Activated naive CD4-positive, alpha-beta T cell treated with anti-CD3 and anti-CD28 coated beads, Interleukin-2, amount 50 U/mL, for 16 hours (primary cell): ENCODE results near the gene PERM1.
"Not testable (repeated sequence)": the region's sequence is repeated elsewhere in the genome, so short reads cannot be mapped to it uniquely, and the experiment has no call there.

Source experiments
- DNase-seq: peaks from one replicate; pipeline ENCODE4 v3.0.0-alpha.2; 2020

Gene PERM1

DNA sequence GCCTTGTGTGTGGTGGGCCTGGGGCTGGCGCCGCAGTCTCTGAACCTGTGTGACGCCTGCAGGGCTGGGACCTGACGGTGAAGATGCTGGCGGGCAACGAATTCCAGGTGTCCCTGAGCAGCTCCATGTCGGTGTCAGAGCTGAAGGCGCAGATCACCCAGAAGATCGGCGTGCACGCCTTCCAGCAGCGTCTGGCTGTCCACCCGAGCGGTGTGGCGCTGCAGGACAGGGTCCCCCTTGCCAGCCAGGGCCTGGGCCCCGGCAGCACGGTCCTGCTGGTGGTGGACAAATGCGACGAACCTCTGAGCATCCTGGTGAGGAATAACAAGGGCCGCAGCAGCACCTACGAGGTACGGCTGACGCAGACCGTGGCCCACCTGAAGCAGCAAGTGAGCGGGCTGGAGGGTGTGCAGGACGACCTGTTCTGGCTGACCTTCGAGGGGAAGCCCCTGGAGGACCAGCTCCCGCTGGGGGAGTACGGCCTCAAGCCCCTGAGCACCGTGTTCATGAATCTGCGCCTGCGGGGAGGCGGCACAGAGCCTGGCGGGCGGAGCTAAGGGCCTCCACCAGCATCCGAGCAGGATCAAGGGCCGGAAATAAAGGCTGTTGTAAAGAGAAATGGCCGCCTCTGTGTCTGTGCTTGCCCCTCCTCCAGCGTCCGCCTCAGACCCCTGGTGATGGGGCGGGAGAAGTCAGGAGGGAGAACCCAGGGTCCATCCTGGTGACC, 32.2 kb upstream of the PERM1 start:
- peak; percentile 48 for DNase-seq

GRCh38 chr1:1013105-1013921, 31.4 kb upstream of the PERM1 start, which contains the start of gene ISG15:
ISG15 (plus strand) TSS chr1:1013497; CDS start chr1:1013574, 77 bp downstream.
- peak; percentile 84 for DNase-seq

DNA sequence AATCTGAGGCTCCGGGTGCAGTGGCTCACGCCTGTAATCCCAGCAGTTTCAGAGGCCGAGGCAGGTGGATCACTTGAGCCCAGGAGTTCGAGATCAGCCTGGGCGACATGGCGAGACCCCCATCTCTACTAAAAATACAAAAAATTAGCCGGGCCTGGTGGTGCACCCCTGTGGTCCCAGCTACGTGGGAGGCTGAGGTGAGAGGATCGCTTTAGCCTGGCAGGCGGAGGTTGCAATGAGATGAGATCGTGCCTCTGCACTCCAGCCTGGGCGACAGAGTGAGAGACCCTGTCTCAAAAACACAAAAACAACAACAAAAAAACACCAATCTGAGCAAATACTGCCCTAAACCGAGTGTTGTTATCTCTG, 30.8 kb upstream of the PERM1 start:
- DNase-seq: not testable (repeated sequence)

GRCh38 chr1:1011396-1011949, 29.6 kb upstream of the PERM1 start:
- no peak for DNase-seq

DNA sequence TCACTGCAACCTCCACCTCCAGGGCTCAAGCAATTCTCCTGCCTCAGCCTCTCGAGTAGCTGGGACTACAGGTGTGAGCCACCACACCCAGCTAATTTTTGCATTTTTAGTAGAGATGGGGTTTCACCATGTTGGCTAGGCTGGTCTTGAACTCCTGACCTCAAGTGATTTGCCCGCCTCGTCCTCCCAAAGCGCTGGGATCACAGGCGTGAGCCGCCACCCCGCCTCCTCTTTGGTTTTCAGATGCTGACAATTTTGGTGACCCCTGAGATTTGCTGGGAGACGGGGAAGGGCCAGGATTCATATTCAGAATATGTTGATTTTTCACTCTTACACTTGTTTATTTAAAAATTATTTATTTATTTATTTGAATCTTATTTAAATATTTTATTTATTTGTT, 28.2 kb upstream of the PERM1 start:
- not testable (repeated sequence) for DNase-seq

GRCh38 chr1:1006305-1007159, 24.6 kb upstream of the PERM1 start:
- no peak for DNase-seq

DNA sequence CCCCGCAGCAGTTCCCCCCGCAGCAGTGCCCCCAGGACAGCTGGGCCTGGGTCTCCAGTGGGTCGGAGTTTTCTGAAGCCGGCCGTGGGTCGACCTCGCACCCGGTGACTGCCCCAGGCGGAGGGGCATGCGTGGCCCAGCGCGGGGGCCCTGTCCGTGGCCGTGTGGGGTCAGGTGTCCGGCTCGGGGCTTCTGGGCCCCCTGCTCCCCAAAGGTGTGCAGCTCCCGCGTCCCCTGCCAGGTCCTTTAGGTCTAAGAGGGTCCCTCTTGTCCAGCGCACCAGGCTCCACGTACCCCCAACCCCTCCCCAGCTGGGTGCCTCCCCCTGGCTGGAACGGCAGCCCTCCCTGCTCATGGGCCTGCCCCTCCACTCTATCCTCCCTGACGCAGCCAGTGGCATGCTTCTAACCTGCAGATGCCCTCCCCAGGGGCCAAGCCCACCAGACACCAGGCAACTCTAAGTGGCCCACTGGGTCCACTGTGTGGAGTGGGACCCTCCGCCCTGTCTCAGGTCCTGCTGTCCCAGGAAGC, 23.9 kb upstream of the PERM1 start:
- DNase-seq: no peak

DNA sequence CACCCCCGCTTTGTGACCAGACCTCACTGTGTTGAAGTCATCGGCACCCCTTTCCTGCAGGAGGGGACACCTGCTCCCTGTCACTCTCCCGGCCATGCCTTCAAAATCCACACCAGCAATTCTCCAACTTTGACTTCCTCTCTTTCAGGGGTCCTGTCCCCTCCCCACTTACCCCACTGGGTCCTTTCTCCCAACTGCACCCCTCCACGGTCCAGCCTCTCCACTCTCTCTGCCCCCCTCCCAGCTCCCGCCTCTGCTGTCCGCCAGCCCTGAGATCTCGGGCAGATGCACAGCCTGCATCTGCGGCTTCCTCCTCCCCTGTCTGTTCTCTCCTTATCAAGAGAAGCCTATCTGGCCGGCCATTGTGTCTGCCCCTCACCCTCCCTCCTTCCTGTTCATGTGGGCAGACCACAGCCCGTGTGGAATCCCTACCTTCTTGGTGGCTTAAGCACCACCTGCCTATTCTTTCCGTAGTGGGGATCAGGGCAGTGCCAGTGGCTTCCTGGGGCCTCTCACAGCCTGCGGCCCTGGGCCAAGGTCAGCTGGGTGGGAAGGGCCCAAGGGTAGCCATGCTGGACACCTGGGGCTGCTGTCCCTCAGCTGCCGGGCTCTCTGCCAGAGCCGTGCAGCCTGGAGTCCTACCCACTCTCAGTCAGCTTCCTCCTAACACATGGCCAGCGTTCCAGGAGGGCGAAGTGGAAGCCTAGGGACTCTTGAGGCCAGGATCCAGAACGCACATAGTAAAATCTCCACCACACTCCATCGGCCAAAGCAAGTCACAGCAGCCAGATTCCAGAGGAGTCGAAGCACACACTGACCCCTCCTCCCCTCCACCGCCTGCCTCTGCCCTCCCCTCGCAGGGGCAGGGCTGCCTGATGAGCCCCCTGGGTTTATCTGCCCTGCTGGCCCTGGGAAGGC, 23.1 kb upstream of the PERM1 start:
- DNase-seq: no peak

GRCh38 chr1:1004420-1004779, 22.5 kb upstream of the PERM1 start:
- no peak for DNase-seq

DNA sequence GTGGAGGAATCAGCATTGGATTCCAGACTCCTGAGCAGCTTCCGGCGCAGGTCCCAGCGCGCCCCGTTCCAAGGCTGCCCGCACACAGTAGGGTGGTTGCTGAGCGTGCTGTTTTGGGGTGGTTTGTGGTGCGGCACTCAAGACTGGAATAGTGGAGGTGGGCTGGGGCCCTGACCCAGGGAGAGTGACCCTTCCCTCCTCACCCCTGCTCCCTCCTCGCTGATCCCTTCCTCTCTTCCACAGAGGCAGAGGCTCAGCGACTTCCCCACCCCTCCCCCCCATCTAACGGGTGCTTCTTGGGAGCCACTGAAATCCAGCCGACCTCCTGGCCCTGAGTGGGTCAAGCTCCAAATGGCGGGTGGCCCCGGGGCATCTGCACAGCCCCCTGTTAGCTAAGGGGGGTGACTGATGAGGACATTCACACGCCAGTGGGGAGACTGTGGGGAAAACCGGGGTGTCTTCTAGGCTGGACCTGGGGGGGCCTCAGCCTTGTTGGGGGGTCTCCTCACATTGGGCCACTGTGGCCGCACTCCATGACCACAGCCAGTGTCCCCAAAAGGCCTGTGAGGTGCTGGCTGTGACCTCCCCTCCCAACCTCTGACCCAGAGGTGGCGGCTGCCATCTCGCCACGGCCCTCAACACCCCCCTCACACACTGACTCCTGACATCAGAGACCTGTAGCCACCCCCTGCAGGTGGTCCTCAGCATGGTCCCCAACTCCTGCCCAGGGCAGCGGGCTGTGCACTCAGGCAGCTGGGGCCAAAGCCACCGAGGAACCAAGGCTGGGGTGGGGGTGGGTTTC, 21.9 kb upstream of the PERM1 start:
- no peak for DNase-seq

DNA sequence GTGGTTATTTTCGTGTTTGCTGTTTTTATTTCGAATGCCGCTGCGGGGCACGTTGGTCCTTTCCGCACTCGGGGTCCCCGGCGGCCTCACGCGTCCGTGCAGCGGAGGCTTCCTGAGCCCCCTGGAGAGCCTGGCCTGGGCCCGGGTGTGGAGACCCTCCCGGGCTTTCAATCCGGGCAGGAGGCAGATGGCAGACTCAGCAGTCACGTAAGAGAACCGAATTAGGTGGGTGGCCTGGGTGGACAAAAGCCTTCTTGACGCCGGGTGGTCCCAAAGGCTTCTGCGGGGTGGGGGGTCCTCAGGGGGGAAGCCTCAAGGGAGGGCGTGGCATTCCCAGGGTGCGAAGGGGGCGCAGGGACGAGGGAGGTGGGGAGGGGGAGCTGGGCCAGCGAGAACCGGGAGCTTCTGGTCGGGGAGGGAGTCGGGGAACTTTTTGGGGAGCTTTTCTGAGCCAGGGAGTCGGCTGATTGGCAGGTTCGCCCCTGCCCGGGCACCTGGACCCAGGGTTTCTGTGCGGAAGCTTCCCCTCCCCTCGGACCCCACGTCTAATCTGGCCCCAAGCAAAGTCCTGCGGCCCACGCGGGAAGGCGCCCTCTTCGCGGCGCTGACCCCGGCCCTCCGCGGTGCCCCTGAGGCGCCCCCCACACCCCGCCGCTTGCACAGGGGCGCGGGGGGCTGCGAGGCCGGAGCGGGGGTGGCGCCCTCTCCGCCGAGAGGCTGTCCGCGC, 19.3 kb upstream of the PERM1 start:
- no peak for DNase-seq

GRCh38 chr1:1000357-1001056, 18.6 kb upstream of the PERM1 start:
- DNase-seq: peak; percentile 80

GRCh38 chr1:999725-1000356, 17.9 kb upstream of the PERM1 start, which contains the start of gene HES4:
HES4 (minus strand) TSS chr1:1000097; CDS start chr1:999973, 124 bp downstream.
- DNase-seq: peak; percentile 78

DNA sequence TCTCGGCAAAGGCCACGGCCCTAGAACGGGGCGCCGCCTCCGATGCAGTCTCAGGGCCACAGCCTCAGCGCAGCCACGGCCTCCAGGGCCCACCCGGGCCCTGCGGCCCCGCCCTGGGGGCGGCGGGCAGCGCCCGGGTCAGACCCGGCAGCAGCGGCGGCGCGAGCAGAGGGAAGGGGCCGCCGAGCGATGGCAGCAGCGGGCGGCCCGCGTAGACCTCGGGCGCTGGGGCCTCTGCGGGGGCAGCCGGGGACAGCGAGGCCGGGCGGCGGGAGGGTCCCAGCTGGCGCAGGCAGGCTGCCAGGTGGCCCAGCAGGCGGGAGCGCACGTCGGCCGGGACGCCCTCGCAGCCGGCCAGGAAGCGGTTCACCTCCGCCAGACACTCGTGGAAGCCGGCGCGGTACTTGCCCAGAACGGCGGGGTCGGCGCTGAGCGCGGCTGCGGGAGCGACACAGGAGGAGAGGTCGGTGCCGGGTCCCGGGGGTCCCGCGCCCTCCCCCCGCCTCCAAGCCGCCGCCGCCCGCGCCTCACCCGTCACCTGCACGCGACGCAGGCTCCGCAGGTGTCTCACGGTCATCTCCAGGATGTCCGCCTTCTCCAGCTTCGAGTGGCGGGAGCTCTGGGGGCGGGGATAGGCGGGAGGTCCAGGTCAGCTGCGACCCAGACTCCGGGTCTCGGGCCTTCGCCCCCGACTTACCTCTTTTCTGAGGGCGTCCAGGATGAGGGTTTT, 17.3 kb upstream of the PERM1 start:
- no peak for DNase-seq

- DNase-seq: no peak
Observed at GRCh38 chr1:998745-998994, 16.8 kb upstream of the PERM1 start.

- DNase-seq: no peak
Observed at GRCh38 chr1:997993-998744, 16.3 kb upstream of the PERM1 start.

- no peak for DNase-seq
Observed at GRCh38 chr1:997713-997992, 15.8 kb upstream of the PERM1 start.
